Measurements from ENCODE around the gene DECR2.
A peak's percentile ranks its signal among the peaks of the same experiment; 100 is the strongest.
"Not testable (repeated sequence)": the region's sequence is repeated elsewhere in the genome, so short reads cannot be mapped to it uniquely, and the experiment has no call there.

The DECR2 gene

DNA sequence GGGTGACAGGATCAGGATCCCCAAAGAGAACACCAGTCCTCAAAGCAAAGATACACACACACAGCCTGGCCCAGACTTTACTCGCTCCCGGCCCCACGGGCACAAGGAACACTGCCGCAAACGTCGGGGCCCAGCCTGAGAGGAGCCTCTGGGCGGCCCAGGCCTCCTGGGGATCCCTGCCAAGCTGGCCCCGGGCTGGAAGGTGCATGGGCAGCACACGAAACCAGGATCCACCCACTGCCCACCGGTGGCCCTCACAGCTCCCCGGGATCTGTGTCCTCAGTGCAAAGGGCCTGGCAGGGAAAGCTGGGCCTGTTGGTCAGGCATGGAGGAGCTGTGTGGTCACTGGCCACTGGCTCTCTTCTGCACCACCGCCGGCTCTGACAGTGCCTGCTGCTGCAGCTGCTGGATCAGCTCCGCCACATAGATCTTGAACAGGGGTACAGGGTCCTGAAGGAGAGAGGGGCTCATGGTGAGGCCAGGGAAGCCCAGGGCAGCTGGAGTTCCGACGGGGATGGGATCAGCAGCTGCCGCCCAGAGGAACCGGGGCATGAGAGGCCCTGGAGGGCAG, 34.3 kb upstream of the DECR2 start:
- DNase-seq, result no peak

GRCh38 chr16:368388-369158, 33.1 kb upstream of the DECR2 start:
- DNase-seq, result no peak

DNA sequence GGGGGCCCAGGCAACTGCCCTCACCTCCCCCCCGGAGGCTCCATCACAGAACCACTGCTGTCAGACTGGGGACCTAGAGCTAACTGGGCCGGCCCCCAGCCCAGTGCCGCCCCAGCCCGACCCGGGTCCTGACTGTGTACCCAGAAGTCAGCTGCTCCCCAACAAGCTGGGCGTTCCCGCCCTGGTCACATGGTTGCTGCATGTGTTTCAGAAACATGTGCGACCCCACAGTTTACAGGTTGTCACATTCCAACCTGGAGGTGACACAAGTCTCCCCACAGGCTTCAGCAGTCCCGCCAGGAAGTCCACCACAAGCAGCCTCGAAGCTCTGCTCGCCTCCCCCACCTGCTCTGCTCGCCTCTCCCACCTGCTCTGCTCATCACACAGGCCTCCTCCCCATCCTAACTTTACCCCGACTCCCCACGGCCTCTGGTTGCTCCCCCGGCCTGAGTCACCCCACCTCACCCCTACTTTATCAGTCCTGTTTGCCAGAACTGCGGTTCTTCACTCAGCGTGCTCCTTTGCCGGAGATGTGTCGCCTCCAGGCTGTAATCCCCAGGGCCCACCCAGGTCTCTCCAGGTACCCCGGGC, 32.3 kb upstream of the DECR2 start:
- DNase-seq, result no peak

DNA sequence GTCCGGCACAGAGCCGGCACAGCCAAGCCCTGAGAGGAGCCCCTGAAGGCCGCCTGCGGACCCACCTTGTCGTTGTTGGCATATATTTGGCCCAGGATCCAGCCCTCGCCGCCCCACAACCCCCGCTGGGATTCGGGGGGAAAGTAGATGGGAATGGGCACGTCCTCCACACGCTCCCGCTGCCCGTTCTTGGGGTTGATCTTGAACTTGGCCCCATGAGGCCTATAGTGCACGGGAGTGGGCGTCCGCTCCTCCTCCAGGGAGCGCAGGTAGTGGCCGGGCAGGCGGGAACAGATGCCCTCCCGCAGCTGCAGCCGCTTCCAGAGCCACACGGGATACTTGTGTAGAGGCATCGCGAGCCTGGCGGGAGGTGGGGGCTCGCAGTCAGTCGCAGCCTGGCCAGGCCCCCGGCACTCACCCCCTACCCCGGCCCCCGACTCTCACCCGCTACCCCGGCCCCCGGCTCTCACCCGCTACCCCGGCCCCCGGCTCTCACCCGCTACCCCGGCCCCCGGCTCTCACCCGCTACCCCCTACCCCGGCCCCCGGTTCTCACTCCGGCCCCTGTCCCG, 31.7 kb upstream of the DECR2 start:
- DNase-seq, result no peak

DNA sequence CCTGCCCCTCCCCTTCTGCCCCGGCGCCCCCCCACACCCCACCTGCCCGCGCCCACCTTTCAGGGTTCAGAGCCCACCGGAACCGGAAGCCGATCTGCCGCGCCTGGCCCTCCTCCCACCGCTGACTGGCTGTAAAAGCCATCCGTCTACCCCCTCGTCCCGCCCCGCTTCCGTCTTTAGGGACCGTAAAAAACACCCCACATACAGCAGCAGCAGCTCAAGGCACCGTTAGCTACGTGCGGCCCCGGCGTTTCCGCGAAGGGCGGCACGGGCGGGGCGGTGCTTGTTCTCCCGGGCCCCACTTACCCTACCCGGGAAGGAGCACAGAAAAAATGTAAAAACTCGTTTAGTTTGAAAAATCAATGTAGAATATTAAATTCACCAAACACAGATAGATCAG, 31.2 kb upstream of the DECR2 start, which contains the start of gene MRPL28:
Gene MRPL28, minus strand, starts transcription at position 96 of the 400 bp plus-strand sequence. CDS start 320 bp downstream, outside the sequence.
- DNase-seq, result peak; percentile 93

DNA sequence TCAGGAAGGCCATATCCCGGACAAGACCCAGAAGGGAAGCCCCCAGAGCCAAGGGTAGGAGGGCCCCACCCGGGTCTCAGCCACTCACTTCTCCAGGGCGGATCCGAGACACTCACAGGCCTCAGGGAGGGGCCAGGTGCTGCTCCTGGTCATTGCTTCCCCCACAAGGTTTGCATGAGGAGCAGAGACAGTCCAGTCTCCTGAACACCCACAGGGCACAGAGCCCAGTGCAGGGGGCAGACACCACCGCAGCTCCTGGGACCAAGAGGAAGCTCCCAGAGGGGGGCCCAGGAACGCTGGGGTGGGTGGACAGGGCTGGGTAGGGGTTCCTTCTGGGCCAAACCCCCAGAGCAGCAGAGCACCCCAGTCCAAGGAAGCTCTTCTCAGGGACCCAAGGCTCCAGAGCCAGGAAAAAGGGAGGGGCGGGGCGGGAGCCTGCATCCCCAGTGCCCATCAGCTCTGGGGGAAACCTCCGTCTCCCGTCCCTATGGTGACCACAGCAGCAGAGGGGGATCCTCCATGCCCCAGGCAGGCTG, 30.6 kb upstream of the DECR2 start:
- no peak for DNase-seq

DNA sequence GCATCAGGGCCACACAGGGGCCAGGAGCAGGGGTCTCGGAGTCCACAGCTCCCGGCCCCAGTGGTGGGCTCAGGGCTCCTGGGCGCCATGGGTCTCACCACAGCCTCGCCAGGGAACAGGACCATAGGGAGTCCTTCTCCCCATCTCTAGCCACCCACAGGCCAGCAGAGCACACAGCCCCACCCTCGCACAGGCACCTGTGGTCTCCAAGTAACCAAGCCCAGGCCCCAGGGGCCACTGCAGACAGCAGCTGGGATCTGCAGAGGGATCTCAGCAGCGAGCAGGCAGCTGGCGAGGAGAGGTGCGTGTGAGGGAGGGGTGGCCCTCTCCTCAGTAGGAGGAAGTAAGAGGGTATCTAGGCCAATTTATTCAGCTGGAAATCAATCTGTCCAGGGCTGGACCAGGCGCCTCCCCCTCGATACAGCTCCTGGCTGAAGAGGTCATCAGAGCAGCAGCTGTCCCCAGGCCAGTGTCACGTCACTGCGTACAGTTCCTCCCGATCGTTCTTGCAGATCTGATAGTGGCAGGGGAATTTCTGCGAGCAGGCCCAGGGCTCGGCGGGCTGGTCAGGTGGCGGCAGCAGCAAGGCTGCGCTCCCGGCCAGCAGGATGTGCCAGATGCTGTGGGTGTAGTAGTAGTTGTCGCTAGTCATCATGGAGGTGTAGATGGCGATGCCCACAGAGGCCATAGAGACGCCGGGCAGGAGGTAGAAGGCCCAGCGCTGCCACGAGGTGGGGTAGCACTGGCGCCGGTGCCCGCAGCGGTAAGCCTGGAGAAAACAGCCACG, 30.0 kb upstream of the DECR2 start:
- DNase-seq, result no peak

DNA sequence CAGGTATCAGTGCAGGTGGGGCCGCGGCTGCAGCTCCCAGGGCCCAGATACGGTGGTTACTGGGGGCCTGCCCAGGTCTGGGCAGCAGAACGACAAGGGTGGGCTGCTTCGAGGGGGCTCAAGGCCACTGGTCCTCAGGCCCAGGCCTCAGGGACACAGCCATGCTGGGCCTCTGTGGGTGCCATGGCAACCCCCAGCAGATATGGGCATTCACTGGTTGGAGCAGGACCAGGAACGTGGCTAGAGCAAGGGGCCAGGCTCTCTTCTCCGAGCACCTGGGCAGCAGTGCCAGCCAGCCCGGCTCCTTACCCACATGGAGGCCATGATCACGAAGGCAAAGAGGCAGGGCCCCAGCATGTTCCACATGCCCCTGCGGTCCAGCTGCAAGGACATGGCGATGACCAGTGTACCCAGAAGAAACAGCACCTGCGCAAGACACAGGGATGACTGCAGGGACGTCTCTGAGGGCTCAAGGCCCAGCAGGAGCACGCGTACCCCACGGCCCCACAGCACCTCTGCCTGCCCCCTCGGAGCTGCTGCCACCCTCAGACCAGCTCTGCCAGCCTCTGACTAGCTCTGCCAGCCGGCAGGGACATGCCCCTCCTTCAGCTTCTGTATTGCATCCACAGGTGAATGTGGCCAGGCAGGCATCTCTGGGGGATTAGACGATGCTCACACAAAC, 29.2 kb upstream of the DECR2 start:
- no peak for DNase-seq

DNA sequence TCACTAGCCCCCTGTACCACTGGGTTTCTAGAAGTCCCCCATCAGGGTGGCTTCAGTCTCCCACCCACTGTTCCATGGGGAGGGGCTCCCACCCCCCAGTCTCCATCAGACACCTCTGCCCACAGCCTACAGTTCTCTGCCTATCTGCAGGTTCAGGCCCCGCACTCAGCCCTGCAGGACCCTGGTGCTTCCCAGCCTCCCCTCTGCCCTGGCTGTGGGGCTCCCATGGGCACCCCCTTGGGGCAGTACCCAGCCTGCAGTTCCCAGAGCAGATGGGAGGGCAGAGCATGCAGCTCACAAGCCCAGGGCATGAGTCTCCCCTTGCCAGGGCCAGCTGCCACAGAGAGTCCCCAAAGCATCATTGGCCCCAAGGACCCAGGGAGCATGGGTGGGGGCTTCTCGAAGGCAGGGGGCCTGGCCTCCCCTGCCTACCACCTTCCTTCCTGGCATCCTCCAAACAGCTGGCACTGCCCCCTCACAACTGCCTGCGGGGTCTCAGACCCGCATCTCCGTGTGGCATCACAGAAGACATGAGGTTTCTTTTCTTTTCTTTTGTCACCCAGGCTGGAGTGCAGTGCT, 28.6 kb upstream of the DECR2 start:
- no peak for DNase-seq

DNA sequence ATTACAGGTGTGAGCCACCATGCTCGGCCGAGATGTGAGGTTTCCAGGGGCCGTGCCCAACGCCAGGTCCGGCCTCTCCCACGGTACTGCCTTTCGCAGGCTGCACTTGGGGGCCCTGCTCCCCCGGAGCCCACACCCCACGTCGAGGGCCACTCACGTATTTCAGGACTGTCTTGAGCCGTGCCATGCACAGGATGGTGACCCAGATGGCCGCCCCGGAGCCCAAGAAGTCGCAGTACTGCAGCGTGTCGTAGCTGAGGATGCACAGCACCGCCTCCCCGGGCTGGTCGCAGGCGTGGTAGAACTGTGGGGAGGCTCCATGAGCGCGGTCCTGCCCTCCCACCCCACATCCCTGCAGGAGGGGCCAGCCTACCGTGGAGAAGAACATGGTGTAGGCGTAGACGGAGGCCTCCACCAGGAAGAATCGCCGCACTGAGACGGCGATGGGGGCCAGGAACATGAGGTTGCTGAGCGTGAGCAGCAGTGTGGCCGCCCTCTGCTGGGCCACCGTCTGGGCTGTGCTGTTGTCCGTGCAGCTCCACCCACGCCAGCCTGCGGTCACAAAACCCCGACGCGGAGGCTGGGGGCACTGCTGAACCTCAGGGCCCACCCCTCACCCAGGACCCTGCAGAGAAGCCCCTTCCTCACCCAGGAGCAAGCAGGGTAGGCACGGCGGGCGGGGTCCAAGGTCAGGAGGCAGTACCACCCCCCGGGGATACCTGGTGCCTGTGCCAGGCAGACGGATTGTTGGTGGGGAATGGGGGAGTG, 27.7 kb upstream of the DECR2 start:
- DNase-seq, result no peak

DNA sequence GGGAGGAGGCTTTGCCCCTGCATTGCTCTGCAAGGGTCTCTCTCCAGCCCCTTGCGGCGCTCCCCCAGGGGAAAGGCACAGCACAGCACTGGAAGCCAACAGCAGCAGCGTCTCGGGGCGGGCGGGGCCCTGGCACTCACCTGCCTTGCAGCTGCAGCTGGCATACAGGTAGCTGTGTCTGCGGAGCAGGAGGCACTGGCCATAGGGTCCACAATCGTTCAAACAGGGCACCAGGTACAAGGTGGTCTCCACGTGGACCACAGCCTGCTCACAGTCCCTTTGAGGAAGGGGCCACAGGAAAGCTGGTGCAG, 27.1 kb upstream of the DECR2 start:
- no peak for DNase-seq

GRCh38 chr16:375212-375611, 26.5 kb upstream of the DECR2 start:
- no peak for DNase-seq

- DNase-seq, result no peak
Observed at GRCh38 chr16:375927-376816, 25.5 kb upstream of the DECR2 start.

DNA sequence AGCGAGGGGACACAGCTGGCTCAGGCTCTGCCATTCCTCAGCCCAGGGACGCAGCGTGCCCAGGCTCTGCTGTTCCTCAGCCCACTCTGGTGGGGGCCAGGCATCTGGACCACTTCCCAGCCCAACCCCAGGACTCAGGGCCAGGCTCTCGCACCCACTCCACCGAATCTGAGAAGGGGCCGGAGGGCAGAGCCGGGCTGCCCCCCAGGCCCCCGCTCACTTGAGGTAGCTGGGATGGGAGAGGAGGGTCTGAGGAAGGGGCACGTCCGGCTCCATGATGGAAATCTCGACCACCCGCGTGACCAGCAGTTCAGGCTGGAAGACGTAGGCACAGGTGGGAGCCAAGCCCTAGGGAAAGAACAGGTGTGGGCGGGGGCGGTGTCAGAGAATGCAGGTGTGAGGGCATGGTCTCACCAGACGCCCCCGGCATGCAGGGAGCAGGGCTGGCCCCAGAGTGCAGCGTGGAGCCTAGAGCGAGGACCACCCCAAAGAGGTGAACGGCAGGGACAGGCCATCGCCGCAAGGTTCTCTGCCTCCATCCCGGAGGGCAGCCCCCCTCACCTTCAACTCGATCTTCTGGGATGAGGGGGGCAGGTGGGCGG, 24.8 kb upstream of the DECR2 start:
- DNase-seq, result no peak

GRCh38 chr16:377419-377951, 24.2 kb upstream of the DECR2 start:
- DNase-seq, result no peak

- DNase-seq, result not testable (repeated sequence)
Observed at GRCh38 chr16:378113-378820, 23.4 kb upstream of the DECR2 start.

DNA sequence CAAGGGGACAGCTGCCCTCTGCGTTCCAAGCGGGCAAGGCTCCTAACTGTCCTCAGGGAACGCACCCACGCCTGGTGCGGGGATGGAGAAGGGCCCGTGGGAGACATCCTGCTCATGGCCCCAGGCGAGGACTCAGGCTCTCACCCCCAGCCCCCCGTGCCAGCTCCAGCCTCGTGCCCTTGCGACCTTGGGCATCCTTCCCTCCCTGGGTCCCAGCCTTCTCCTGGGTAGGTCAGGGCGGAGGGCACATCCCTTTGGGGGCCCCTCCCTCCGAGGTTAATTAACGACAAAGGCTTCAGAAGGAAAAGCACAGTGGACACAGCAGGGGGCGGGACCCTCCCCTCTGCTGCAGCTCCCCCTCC, 22.9 kb upstream of the DECR2 start:
- DNase-seq, result no peak

GRCh38 chr16:379183-379960, 22.3 kb upstream of the DECR2 start:
- DNase-seq, result no peak
